ENCODE data around the gene ZNF629. TPM values are rescaled to one million over a fixed set of nuclear protein-coding genes. Genes with fewer than 3 reads are reported as not detected.

The ZNF629 gene
- total and polyA plus RNA-seq, 2 experiments from 2014 or later = 4.1 to 20.3 TPM

DNA sequence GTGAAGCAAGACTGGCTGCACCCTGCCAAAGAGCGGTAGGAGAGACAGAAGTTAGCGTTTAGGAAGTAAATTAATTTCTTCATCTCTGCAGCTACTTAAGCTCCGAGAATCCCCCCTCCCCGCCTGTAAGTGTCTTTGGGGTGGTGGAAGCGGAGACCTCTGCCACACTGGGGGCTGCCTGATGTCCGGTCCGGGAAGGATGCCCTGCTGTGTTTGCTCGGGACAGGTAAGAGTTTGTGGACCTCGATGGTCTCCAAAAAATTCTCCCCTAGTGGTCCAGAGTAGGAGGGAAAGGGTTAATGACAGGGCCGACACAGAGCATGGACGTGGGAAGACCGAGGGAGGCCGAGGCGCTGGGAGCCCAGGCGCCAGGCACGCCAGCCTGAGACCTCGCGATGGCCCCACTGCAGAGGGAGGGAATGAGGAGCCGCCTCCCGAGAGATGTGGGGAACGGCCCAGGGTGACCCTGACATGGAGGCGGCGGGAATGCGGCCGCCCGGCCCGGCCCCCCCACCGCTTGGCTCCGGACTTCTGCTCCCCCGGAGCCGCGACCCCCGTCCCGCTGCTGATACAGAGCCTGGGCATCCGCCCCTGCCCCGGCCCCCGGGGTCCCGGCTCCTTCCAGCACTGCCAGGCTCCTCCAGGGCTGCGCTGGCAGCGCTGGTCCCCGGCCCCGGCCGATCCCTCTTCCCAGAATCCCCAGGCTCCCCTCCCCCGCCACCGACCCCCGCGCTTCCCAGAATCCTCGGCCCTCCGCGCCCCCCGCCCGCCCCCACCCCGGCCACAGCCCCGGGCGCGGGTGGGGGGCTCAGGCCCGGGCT, 680 bp downstream of the ZNF629 start (continued):
- TF ChIP-seq, protein P1, sequence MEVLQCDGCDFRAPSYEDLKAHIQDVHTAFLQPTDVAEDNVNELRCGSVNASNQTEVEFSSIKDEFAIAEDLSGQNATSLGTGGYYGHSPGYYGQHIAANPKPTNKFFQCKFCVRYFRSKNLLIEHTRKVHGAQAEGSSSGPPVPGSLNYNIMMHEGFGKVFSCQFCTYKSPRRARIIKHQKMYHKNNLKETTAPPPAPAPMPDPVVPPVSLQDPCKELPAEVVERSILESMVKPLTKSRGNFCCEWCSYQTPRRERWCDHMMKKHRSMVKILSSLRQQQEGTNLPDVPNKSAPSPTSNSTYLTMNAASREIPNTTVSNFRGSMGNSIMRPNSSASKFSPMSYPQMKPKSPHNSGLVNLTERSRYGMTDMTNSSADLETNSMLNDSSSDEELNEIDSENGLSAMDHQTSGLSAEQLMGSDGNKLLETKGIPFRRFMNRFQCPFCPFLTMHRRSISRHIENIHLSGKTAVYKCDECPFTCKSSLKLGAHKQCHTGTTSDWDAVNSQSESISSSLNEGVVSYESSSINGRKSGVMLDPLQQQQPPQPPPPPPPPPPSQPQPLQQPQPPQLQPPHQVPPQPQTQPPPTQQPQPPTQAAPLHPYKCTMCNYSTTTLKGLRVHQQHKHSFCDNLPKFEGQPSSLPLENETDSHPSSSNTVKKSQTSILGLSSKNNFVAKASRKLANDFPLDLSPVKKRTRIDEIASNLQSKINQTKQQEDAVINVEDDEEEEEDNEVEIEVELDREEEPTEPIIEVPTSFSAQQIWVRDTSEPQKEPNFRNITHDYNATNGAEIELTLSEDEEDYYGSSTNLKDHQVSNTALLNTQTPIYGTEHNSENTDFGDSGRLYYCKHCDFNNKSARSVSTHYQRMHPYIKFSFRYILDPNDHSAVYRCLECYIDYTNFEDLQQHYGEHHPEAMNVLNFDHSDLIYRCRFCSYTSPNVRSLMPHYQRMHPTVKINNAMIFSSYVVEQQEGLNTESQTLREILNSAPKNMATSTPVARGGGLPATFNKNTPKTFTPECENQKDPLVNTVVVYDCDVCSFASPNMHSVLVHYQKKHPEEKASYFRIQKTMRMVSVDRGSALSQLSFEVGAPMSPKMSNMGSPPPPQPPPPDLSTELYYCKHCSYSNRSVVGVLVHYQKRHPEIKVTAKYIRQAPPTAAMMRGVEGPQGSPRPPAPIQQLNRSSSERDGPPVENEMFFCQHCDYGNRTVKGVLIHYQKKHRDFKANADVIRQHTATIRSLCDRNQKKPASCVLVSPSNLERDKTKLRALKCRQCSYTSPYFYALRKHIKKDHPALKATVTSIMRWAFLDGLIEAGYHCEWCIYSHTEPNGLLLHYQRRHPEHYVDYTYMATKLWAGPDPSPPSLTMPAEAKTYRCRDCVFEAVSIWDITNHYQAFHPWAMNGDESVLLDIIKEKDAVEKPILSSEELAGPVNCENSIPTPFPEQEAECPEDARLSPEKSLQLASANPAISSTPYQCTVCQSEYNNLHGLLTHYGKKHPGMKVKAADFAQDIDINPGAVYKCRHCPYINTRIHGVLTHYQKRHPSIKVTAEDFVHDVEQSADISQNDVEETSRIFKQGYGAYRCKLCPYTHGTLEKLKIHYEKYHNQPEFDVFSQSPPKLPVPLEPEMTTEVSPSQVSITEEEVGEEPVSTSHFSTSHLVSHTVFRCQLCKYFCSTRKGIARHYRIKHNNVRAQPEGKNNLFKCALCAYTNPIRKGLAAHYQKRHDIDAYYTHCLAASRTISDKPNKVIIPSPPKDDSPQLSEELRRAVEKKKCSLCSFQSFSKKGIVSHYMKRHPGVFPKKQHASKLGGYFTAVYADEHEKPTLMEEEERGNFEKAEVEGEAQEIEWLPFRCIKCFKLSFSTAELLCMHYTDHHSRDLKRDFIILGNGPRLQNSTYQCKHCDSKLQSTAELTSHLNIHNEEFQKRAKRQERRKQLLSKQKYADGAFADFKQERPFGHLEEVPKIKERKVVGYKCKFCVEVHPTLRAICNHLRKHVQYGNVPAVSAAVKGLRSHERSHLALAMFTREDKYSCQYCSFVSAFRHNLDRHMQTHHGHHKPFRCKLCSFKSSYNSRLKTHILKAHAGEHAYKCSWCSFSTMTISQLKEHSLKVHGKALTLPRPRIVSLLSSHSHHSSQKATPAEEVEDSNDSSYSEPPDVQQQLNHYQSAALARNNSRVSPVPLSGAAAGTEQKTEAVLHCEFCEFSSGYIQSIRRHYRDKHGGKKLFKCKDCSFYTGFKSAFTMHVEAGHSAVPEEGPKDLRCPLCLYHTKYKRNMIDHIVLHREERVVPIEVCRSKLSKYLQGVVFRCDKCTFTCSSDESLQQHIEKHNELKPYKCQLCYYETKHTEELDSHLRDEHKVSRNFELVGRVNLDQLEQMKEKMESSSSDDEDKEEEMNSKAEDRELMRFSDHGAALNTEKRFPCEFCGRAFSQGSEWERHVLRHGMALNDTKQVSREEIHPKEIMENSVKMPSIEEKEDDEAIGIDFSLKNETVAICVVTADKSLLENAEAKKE (CRISPR knock-in tag; IDR thresholded peaks at IDR 0.05) = no peak
- TF ChIP-seq, protein P2, sequence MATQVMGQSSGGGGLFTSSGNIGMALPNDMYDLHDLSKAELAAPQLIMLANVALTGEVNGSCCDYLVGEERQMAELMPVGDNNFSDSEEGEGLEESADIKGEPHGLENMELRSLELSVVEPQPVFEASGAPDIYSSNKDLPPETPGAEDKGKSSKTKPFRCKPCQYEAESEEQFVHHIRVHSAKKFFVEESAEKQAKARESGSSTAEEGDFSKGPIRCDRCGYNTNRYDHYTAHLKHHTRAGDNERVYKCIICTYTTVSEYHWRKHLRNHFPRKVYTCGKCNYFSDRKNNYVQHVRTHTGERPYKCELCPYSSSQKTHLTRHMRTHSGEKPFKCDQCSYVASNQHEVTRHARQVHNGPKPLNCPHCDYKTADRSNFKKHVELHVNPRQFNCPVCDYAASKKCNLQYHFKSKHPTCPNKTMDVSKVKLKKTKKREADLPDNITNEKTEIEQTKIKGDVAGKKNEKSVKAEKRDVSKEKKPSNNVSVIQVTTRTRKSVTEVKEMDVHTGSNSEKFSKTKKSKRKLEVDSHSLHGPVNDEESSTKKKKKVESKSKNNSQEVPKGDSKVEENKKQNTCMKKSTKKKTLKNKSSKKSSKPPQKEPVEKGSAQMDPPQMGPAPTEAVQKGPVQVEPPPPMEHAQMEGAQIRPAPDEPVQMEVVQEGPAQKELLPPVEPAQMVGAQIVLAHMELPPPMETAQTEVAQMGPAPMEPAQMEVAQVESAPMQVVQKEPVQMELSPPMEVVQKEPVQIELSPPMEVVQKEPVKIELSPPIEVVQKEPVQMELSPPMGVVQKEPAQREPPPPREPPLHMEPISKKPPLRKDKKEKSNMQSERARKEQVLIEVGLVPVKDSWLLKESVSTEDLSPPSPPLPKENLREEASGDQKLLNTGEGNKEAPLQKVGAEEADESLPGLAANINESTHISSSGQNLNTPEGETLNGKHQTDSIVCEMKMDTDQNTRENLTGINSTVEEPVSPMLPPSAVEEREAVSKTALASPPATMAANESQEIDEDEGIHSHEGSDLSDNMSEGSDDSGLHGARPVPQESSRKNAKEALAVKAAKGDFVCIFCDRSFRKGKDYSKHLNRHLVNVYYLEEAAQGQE (IDR thresholded peaks at IDR 0.05; ENCODE audit: unreplicated experiment) = no peak
- TF ChIP-seq JUNB (IDR thresholded peaks at IDR 0.05; ENCODE audit: unreplicated experiment) = no peak
- no peak for TF ChIP-seq EZH2phosphoT487 (IDR thresholded peaks at IDR 0.05; ENCODE audit: unreplicated experiment)
- TF ChIP-seq NANOG (IDR thresholded peaks at IDR 0.05; ENCODE audit: borderline replicate concordance) = no peak
- TF ChIP-seq EZH2 (IDR thresholded peaks at IDR 0.05; ENCODE audit: low read depth, unreplicated experiment) = no peak
- TF ChIP-seq STAT1 (IDR thresholded peaks at IDR 0.05; ENCODE audit: unreplicated experiment) = no peak
- no peak for TF ChIP-seq CREB1 (CRISPR knock-in tag; IDR thresholded peaks at IDR 0.05; ENCODE audit: low read depth)
- TF ChIP-seq POLR2AphosphoS5 (IDR thresholded peaks at IDR 0.05; ENCODE audit: low read depth) = no peak
